ENCODE results near the gene BRD7.

The BRD7 gene

GRCh38 chr16:50302472-50303005 lies 66.2 kb downstream of the BRD7 start:
- DNase-seq: no peak

- DNase-seq: no peak
These were observed 66.9 kb downstream of the BRD7 start for GRCh38 chr16:50301626-50302471.

GRCh38 chr16:50300942-50301625 lies 67.7 kb downstream of the BRD7 start:
- DNase-seq: no peak

DNA sequence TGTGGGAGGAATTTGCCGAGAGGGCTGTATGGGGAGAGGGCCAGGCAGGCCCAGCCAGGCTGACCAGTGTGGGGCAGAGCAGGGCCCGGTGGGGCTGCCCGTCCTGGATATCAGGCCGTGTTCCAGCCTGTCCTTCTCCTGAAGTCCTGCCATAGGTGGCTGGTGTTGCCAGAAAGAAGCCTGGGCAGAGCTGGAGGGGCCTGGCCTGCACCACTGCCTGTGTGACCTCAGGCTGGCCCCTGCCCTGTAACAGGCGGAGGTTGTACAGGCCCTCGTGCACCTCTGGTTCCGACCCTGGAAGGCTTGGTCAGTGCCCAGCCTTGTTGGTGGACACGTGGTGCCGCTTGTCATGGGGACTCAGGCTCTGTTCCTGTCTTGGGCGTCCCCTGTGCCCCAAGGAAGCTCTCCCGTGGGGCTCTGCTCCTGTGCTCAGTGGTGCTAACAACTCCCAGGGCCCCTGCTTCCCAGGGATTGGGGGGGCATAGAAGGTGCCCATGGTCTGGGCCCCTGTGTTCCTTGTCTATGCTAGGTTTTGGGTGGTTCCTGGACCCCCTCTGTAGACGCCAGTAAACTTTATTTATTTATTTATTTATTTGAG lies 69.2 kb downstream of the BRD7 start:
- DNase-seq: no peak

DNA sequence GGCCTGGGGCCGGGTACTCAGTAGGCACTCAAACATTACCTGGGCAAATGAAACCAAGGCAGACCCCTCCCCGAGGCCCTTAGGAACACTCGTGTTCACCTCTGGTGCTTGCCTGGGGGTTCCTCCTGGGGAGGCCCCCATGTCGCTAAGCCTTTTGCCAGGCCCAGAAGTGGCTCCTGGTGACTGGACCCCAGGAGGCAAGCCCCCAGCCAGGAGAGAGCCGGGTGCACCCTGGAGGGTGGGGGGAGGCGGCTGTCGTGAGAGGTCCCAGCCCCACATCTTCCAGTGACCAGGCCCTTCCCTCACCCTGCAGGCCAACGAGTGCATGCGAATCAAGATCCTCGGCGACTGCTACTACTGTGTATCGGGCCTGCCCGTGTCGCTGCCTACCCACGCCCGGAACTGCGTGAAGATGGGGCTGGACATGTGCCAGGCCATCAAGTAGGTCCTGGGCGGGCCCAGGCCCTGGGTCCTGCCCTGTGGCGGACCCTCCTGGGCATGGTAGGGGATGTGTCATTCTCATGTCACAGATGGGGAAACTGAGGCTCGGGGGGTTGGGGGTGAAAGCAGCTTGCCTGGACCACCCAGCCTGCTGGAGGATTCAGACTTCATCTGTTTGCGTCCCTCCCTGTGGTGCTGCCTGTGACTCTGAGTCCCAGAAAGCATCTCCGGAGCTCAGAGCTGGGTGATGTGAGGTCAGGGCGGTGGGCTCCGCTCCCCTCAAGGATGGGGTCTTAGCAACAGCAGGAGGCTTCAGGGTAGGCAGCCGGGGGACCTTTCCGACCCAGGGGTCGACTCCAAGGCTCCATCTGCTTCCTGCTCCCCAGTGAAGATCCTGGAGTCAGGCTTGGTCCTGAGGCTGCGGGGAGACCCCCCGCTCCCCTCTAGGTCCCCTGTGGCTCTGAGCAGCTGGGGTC lies 69.9 kb downstream of the BRD7 start:
- DNase-seq: no peak

DNA sequence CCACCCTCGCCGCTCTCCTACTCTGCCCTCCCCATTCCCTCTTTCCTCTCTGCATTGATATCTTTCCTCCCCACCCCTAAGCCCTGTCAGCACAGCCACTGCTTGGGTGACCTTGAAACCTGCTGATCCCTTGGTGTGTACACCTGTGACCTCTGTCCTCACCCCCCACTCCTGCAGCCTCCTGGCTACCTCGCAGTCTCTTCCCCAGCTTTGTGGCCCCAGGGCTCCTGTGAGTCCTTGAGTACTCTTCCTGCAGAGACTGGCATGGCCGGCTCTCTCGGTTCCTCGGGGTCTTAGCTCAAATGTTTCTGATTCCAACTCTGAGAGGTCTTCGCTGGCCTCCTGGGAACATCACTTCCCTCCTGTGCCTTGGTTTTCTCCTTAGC lies 70.7 kb downstream of the BRD7 start:
- DNase-seq: no peak

GRCh38 chr16:50297301-50298074 lies 71.3 kb downstream of the BRD7 start:
- DNase-seq: no peak

- no peak for DNase-seq
These were observed 72.0 kb downstream of the BRD7 start for GRCh38 chr16:50296807-50297206.

DNA sequence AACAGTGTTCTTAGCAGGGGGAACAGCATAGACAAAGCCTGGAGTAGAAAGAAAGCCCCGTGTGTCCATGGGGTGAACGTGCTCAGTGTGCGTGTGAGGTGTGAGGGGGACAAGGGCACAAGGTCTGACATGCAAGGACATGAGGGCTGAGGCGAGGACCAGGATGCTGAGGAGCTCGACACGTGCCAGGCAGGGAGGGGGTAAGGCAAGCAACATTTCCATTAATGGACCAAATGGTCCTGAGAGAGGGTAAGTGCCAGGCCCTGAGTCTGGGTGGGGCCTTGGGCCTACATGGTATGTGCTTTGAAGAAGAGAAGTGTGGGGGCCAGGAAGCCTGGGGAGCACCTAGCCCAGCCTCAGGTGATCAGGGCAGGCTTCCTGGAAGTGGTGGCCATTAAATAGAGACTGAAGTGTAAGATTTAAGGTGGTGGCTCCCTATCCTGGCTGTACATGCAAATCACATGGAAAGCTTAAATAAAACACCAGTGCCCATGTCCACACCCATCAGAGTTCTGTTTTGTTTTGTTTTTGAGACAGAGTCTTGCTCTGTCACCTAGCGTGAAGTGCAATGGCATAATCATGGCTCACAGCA lies 73.2 kb downstream of the BRD7 start:
- DNase-seq: no peak

DNA sequence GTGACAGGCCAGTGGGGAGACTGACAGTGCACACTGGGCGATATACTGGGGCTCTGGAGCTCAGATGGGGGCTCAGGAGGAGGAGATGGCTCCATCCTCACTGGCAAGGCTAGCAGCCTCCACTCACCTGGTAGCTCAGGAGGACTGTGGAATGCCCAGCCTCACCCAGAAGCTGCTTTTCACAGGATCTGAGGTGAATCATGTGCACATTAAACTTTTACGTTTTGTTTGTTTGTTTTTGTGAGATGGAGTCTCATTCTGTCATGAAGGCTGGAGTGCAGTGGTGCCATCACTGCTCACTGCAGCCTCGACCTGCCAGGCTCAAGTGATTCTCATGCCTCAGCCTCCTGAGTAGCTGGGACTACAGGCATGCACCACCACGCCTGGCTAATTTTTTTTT lies 73.8 kb downstream of the BRD7 start:
- no peak for DNase-seq

- no peak for DNase-seq
These were observed 74.6 kb downstream of the BRD7 start for GRCh38 chr16:50293994-50294855.

DNA sequence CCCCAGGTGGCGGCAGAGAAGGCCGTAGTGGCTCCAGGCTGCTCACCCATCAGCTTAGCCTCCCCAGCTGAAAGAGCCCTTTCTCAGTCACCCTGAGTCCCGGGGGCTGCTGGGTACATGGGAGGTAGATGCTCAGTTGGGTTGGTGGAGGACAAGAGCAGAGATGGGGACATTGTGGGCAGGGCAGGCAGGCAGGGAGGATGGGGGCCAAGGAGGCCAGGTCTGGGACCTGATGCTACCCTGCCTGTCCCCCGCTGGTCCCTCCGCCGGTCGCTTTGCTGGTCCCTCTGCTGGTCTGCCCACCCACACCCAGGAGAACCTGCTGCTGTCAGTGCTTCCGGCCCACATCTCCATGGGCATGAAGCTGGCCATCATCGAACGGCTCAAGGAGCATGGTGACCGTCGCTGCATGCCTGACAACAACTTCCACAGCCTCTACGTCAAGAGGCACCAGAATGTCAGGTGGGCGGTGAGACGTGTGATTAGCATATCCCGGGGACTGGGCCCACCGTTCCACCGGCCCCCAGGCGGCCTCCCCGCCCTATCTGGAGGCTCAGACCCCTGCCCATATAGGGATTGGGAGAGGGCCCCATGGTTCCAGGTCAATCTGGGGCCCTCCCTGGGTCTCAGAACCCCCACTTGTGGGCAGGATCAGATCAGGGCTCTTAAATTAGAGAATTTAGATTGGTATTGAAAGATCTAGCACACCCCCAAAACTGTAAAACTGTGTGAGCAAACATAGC lies 75.6 kb downstream of the BRD7 start:
- no peak for DNase-seq

DNA sequence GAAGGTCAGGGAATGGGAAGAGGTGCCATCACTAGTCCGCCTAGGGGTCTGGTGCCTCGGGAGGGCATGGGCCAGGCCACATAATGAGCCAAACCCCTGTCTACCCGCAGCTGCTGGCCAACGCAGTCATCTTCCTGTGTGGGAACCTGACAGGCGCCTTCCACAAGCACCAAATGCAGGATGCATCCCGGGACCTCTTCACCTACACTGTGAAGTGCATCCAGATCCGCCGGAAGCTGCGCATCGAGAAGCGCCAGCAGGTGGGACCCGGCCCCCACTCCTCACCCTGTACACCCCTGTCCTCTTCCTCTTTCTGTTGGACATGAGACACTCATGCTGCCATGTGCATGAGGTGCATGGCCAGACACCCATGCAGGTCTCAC lies 76.2 kb downstream of the BRD7 start:
- DNase-seq: no peak

DNA sequence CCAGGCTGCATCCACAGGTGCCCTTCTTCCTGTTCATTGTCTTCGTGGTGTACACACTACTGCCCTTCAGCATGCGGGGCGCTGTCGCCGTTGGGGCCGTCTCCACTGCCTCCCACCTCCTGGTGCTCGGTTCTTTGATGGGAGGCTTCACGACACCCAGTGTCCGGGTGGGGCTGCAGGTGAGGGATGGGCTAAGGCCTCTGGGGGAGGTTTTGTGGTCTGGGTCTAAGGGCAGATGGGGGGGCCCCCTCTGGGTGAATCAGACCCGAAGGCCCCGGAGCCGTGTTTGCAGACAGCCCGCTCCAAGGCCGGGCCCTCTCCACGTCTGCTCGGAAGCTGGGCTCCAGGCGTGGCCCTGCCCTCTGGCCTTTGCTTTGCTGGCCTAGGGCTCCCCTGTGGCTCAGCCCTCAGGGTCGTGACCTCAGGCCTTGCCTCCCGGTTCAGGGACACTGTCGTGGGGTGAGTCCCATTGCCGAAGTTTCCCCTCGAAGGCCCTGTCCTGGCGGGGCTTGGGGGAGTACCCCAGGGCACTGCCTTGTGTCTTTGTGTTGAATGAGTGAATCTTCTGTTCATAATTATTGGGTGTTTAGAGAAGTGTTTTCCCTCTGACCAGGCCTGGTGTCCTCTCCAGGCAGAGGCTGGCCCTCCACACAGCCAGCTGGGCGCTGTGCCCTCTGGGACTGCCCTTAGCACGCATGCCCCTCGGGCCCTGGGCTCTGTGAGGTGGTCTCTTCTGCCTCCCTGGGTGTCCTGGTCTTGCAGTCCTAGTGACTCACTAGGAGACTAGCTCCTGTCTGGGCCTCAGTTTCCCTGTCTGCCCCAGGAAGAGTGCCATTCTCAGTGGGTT lies 76.8 kb downstream of the BRD7 start:
- DNase-seq: no peak

GRCh38 chr16:50290856-50291255 lies 77.9 kb downstream of the BRD7 start:
- DNase-seq: no peak

DNA sequence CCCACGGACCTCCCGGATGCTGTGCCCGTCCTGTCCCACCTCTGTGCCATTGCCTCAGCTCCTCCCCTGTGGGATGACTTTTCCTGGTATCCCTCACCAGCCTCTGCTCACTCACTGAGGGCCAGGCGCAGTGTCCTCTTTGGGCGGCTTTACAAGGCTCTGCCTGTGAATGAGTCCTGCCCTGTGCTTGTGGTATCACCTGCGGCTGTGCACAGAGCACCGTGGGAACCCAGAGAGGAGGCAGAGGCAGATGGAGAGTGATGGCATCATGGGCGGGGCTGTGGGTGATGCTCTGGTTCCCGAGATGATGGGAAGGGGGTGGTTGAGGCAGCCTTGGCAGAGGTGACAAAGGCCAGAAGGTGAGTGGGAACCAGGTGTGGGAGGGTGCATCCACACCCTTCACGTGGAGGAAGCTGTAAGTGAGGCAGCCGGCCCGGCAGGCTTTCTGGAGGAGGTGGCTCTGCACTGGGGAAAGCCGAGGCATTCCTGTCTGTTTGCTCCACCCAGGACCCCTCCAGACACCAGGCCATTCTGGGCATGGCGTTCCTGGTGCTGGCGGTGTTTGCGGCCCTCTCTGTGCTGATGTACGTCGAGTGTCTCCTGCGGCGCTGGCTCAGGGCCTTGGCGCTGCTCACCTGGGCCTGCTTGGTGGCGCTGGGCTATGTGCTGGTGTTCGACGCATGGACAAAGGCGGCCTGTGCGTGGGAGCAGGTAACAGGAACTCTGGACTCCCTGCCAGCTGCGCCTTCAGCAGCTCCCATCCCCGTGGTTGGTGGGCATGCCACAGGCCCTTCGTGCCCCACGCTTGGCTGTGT lies 78.6 kb downstream of the BRD7 start:
- no peak for DNase-seq

DNA sequence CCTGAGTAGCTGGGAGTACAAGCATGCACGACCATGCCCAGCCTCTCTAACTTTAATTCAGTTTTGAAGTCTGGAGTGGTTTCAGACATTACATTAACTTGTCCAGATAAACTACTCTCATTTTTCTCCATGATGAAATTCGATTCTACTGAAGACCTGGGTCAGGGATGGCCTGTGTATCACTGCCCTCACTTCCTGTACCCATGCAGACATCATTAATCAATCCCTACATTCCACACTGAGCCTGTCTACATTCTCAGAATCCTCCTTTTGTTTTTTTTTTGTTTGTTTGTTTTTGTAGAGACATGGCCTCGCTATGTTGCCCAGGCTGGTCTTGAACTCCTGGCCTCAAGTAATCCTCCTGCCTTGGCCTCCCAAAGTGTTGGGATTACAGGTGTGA lies 79.9 kb downstream of the BRD7 start:
- no peak for DNase-seq

GRCh38 chr16:50288026-50288425 lies 80.8 kb downstream of the BRD7 start:
- DNase-seq: no peak
